Tibial nerve (tissue), 4 donors: ENCODE results near the gene SYN1.

Source experiments
- CTCF ChIP-seq, 5 experiments: fragments of 200-600 bp in 3 of 5; fragments of 450-650 bp in 2 of 5; sonication (generic) in 3 of 5; IDR thresholded peaks; one replicate each; pipeline ENCODE4 v1.5.1; 2016 to 2019; ENCODE audit warnings: antibody characterized with exemption in 5 of 5, mild to moderate bottlenecking in 3 of 5, moderate library complexity in 2 of 5
- EP300 ChIP-seq, 2 donors: sonication (generic); formaldehyde crosslinking; IDR thresholded peaks; one replicate each; pipeline ENCODE4 v1.6.1; 2017; ENCODE audit warnings: antibody characterized with exemption in 2 of 2, mild to moderate bottlenecking in 1 of 2

GRCh38 chrX:47590984-47591383 lies 28.7 kb downstream of the SYN1 start:
- no peak for TF ChIP-seq CTCF (IDR thresholded peaks at IDR 0.05)
- TF ChIP-seq EP300 (IDR thresholded peaks at IDR 0.05), result no peak
